NCI-H1105 (cell line): Measurements from ENCODE around the gene INSYN2B.
A peak's percentile ranks its signal among the peaks of the same experiment; 100 is the strongest.

Experiments
- DNase-seq: peaks from one replicate; lab custom pipeline; 2025; lab: John Stamatoyannopoulos, UW

Gene INSYN2B

DNA sequence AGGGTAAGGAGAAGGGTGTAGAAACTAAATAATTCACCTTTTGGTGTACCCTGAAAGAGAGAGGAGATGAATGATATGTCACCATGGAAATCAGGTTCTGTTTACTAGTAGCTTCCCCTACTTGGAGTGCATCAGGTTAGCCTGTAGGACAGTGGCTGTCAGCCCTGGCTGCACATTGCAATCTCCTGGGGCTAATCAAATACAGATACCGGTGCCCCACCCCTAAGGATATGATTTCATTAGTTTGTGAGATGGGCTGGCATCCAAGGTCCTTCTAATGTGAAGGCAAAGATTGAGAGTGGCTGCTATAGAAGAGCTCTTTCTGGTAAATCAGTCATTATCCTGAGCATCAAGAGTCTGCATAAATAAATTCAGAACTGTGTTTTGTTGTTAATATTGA, 47.2 kb downstream of the INSYN2B start:
- DNase-seq = no peak

GRCh38 chr5:169923988-169924387, 56.3 kb downstream of the INSYN2B start:
- no peak for DNase-seq

- no peak for DNase-seq
Measured at GRCh38 chr5:169922474-169922873, 57.8 kb downstream of the INSYN2B start.

DNA sequence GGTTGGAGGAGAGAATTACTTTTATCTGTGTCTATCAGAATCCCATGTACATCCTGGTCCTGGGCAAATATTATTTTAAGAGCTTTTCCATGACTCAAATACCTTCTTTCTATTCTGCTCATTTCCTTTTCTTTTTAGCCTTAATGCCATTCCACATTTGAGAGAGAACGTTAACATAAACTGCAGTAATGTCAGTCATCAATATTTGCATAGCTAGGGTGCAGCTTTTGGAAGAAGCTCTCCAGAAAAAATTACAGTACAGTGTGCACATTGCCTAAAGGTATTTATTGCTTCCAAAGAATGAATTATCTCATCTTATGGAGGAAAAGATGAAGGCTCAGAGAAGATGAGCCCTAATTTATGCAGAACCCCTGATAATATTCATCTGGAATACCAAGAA, 58.3 kb downstream of the INSYN2B start:
- DNase-seq = no peak

- DNase-seq = no peak
Measured at GRCh38 chr5:169921384-169921783, 58.9 kb downstream of the INSYN2B start.

DNA sequence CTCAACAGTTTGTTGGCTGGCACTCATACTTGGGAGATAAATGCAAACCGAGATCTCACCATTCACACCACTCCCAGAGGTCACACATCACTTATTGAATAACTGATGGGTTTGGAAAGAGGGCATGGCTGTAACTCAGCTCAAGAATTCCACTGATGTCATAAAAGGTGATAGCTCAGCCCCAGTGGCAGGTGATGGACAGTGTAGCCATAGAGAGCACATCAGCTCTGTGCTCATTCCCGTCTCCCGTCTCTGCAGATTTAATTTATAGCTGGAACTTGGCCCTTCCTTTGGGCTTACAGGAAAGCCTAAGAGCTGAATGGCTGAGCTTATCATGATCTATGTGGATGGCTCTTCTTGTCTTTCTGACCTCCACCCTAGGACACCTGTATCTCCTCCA, 59.8 kb downstream of the INSYN2B start:
- no peak for DNase-seq

GRCh38 chr5:169918228-169918627, 62.1 kb downstream of the INSYN2B start:
- DNase-seq = no peak

DNA sequence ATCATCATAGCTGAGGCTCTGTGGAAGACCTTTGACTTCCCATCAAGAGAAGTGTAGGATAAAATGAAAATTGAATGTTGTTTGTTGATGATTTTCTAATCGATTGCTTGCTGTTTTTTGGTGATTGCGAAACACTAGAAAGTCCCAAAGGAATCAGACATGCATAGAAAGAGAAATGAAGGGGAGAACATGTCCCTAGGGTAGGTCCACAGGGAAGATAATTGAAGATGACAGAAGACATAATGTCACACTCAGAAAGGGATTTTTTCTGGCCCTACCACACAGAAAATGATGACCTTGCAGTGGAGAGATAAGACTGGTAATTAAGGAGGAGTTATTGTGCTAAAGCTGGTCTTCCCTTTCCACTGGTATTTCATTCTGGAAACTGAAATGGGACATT, 62.8 kb downstream of the INSYN2B start:
- DNase-seq = no peak

- DNase-seq = no peak
Measured at GRCh38 chr5:169914766-169915165, 65.5 kb downstream of the INSYN2B start.

- DNase-seq = no peak
Measured at GRCh38 chr5:169913479-169913878, 66.8 kb downstream of the INSYN2B start.

GRCh38 chr5:169911448-169912212, 68.7 kb downstream of the INSYN2B start:
- no peak for DNase-seq

DNA sequence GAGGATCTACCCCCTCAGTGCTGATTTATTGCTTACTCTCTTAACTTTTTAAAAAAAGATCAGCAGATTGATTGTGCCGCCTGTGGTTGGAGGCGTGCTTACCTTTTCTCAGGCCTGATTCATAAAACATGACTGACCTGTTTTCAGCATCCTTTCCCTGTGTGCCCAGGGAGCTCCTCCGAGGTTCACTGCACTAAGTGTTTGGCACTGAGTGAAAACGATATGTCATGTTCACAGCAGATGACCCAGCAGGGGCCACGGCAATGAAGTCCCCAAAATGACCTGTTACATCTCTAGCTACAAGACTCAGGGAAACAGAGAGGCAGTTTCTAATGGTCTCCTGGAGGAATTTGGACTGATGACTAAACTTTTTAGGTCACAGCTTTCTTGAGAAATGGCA, 69.9 kb downstream of the INSYN2B start:
- no peak for DNase-seq

DNA sequence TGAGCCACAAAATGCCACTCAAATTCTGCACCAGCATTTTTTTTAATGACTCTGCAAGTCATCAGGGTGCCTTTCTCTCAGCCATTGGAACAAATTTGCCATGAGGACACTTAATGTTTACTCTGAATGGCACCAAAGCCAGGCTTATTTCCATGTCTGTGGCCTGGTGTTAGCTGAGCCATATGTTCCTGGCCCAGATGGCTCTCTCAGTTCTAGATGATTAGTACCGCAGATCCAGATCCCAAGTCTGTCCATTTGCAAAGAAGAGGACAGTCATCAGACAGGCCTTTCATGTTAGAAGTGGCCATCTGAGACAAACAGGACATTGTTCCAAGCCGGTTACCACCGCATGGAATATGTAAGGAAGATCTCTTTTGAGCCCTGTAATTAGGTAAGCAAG, 70.3 kb downstream of the INSYN2B start:
- DNase-seq = no peak

GRCh38 chr5:169908864-169909263, 71.4 kb downstream of the INSYN2B start:
- DNase-seq = no peak

DNA sequence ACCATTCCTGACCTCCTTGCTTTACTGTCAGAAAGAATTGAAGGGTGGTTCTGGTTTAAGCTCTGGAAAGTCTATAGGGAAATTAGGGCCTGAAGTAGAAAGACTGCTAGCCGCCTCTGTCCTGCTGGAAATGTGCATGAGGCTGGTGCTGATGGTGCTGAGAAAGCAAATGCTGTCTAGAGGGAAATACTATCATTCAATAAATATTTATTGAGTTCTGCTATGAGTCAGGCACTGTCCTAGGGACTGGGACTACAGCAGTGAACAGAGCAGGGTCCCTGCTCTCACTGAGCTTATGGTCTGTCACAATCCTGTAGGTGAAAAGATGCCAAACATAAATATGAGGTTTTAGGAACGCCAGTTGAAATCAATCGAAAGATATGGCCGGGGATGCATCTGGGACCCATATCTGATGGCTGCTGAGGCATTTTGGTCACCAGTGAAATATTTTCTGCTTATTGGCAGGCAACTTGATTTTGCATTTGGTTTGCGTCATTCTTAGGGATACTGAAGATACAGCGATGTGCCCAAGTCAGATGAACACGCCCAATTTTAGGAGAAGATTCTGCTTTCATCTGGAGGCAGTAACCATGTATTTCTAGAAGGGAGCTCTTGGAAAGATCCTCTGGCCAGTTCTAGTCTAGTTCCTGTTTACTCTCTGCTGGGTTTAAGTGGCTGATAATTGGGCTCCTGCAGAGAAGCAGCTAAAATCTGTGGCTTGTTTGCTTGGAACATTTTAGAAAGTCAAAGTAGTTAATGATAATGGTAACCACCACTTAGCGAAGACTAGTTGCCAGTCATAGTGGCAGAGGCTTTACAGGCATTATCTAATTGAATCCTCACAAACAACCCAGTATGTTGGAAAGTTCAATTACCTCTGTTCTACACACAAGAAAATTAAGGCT, 73.3 kb downstream of the INSYN2B start:
- peak; percentile 36 for DNase-seq

GRCh38 chr5:169905017-169905416, 75.3 kb downstream of the INSYN2B start:
- no peak for DNase-seq

DNA sequence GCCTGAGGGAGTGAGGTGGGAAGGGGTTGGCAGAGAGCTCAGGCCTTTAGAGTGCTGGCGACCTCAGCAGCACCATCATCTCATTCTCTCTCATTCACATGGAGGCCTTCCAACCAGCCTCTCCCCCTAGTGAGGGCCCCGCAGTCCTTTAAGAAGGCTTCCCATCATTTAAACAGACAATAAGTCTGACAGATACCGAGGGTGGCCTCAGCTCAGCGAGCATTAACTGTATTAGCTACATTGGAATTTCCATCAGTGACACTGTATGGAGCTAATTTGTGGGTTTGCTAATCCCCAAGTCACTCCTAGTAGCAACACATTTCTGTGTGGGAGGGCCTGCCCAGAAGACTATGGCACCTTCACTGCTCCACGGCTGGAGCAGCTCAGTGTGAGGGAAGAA, 75.8 kb downstream of the INSYN2B start:
- no peak for DNase-seq

DNA sequence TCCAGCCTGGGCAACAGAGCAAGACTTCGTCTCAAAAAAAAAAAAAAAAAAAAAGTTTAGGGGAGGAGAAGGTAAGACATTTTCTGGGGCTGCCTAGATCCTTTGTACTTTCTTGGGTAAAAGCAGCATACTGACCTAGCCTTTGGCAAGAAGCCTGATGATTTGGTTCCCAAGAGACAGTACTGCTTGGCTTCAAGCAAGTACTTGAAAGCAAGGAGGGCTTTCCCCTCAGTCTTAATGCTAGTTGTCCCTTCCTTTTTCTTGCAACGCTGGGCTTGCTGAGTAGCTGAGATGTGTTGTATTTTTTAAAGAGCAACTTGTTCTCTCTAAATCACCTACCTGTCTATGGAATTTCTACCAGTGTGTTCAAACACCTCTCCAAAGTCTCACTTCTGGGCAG, 76.2 kb downstream of the INSYN2B start:
- no peak for DNase-seq

DNA sequence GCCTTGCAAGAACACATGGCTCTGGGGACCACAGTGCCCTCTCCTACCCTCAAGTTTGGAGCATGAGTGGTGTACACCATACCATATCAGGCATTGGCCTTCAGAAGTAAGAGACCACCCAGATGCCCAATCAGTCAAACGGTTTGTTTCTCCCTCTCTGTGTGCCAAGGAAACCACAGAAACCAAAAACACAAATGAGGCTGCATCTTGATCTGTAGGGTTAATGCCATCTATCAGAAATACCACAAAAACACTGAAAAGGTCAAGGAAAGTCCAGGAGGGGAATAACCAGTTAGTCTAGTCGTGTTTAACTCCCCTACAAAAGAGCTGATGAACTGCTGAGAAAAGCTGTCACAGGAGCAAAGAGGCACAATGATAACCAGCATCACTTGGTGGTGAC, 78.4 kb downstream of the INSYN2B start:
- DNase-seq = no peak

DNA sequence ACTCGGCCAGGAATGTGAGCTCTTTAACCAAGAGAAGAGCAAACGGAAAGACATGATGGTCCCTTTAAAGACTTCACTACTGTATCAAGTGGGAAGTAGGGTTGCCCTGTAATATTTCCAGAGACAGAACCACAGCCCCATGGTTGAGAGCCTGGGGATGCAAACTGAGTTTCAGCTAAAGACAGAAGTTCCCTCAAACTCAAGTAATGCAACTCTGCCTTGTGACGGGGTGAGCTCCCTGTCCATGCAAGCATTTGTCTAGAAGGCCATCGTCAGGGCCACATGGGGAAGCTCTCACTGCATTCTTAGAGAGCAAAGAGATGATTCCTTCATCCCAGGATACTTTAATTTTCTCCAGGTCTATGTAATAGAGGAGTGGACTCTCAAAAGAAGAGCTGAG, 82.8 kb downstream of the INSYN2B start:
- no peak for DNase-seq

GRCh38 chr5:169895926-169896325, 84.4 kb downstream of the INSYN2B start:
- DNase-seq = no peak

- no peak for DNase-seq
Measured at GRCh38 chr5:169893571-169893970, 86.7 kb downstream of the INSYN2B start.

GRCh38 chr5:169893010-169893409, 87.3 kb downstream of the INSYN2B start:
- no peak for DNase-seq
